ENCODE measurements around the gene YIPF3.
"Not testable (repeated sequence)": the region's sequence is repeated elsewhere in the genome, so short reads cannot be mapped to it uniquely, and the experiment has no call there.

Gene YIPF3

DNA sequence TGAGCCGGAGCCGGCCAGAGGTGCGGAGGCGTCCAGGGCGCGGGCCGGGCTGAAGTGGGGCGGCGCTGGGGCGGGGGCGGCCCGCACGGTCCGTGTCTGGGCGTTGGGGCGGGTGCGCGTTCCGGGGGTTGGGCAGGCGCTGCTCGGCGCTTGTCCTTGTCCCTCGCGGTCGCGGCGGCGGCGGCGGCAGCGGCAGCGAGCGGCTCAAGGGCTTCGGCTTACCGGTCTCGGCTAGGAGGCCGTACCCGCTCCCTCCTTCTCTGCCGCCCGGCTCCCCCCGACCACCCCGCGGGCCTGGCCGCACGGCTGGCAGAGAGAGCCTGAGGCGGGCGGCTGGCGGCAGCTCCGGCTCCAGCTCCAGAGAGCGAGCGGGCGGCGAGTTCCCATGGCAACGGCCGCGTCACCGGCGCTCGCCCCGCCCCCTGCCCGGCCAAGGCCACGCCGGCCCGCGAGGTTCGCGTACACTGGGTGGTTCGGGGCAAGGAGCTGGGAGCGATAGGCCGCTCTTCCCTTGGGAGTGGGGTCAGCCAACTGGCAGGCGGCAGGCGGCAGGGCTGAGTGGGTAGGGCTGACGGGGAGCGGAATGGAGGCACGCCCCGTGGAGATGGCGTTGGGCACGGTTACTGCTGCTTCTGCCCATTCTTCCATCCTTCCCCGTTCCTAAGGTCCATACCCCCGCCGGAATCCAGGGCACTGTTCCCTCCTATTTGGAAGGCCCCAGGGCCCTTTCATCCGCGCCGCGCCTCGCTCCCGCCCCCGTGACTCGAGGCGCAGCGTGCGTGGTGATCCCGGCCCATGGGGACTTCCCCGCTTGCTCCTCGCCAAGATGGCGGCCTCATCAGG, 6.5 kb downstream of the YIPF3 start, which contains the start of gene LRRC73:
TSS of gene LRRC73 (minus strand) at position 363 of the 843 bp plus-strand sequence. CDS start 561 bp downstream, outside the sequence.
- peak in 1 of 2 experiments; percentile 21 for DNase-seq (ENCODE audit: low read depth in 2 of 2)

DNA sequence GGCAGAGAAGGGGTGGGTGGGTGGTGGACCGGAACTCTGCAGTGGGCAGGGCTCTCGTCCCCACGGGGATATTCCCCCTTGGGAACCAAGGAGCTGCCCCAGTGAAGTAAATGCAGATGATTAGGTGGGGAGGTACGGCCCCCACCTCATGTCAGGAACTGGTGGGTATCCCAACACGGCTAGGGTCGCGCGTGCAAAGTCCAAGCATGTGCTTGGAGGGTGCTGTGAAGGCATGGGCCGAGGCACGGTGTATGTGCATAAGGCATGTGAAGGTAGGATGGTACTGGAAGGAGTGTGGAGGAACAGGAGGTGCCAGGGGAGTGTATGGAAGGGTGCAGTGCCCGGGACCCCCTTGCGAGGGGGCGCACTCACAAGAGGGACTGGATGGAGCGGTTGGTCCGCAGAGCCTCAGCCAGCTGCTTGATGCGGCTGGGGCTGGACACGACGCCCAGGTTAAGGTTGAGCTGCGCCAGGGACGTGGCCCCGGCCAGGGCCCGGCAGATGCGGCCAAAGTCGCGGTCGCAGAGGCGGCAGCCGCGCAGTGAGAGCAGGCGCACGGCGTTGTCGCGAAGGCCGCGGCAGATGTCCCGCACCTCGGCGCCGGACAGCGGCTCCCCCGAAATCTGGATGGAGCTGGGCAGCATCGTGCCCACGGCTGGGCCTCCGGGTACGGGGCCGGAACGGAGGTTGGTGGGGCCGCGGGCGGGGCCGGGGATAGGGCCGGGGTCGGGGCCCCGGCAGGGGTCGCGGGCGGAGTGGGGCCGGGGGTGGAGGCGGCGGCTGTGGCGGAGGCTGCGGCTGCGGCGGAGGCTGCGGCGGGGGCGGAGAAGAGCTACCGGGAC, 7.4 kb downstream of the YIPF3 start:
- DNase-seq (ENCODE audit: low read depth in 2 of 2), result no peak

- no peak for DNase-seq (ENCODE audit: low read depth in 2 of 2)
Observed at GRCh38 chr6:43508481-43509141, 8.1 kb downstream of the YIPF3 start.

- DNase-seq (ENCODE audit: low read depth in 2 of 2), result no peak
Observed at GRCh38 chr6:43506667-43507471, 9.9 kb downstream of the YIPF3 start.

- no peak for DNase-seq (ENCODE audit: low read depth in 2 of 2)
Observed at GRCh38 chr6:43506171-43506570, 10.6 kb downstream of the YIPF3 start.

- no peak for DNase-seq (ENCODE audit: low read depth in 2 of 2)
Observed at GRCh38 chr6:43505718-43506117, 11.0 kb downstream of the YIPF3 start.

- no peak for DNase-seq (ENCODE audit: low read depth in 2 of 2)
Observed at GRCh38 chr6:43504756-43505593, 11.8 kb downstream of the YIPF3 start.

GRCh38 chr6:43503443-43503842, 13.3 kb downstream of the YIPF3 start:
- no peak for DNase-seq (ENCODE audit: low read depth in 2 of 2)

DNA sequence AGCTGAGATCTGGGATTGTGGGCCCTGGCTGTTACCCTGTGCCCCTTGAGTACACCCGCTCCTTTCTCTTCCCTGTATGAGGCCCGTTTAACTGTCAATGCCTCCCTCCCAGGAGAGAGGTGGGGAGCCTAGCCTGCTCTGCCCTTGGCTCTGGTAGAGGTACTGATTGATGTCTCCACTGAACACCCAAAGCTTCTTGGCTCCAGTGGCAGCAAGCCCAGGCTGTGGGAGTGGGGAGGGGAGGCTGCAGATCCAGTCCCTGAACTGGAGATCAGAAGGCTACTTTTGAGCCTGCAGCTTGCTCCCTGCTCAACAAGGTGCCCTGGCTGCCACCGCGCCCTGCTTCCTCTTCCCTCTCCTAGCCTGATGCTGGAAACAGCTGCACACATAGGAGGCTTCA, 14.1 kb downstream of the YIPF3 start:
- no peak for DNase-seq (ENCODE audit: low read depth in 2 of 2)

DNA sequence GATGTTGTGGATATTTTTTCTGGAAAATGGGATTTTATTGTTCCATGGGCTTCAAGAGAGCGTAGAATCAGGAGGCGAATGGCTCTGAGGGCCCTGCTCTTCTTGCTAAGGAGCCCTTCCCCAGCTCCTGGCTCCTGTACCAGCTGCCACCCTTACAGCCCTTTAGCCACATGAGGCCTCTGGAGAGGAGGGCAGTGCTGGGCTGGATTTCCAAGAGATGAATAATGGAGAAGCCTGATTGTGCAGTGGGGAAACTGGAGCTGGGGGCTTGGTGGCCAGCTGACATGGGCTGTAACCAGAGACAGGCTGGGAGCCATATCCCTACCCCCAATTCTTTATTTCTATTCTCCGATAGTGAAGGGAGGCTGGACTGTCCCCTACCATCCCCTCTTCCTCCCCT, 15.8 kb downstream of the YIPF3 start:
- no peak for DNase-seq (ENCODE audit: low read depth in 2 of 2)

DNA sequence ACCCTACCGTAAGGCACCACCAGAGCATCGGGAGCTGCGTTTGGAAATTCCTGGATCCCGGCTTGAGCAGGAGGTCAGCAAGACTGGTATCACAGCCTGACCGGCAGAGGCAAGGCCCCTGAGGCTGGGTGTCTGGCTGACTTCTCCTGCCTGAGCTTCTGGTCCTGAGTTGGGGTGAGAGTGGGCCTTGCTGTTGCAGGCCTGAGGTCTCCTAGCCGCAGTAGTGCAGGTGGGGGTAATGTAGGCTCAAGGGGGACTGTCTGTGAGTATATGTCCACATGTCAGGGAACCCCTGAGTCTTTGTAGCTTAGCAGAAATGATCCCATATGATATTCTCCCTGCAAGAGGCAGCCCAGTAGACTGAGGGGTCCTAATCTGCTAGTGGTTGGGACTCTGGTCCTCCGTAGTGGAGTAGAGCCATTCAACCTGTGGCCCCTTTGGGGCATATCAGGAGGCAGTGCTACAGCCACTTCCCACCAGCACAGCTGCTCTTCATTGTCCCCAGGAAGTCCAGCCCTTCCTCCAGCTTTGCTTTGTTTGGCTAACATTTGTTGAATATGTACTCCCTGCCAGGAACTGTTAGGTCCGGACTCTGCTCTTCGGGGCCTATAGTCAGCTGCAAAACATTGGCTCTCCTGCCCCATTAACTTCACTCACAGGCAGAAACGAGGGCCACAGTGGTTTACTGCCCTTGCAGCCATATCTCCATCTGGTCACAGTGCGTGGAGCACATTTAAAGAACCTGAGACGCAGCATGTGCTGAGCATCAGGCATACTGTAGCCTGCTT, 17.5 kb downstream of the YIPF3 start:
- no peak for DNase-seq (ENCODE audit: low read depth in 2 of 2)

DNA sequence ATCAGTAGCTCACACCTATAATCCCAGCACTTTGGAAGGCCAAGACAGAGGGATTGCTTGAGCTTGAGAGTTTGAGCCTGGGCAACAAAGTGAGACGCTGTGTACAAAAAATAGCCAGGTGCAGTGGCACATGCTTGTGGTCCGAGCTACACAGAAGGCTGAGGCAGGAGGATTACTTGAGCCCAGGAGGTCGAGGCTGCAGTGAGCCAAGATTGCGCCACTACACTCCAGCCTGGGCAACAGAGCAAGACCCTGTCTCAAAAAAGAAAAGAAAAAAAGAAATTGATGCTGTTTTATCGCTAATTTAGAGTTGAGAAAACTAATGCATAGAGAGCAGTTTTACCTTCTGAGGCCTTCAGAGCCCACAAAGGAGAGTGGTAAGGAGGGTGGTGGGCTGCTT, 18.4 kb downstream of the YIPF3 start:
- not testable (repeated sequence) for DNase-seq (ENCODE audit: low read depth in 2 of 2)

DNA sequence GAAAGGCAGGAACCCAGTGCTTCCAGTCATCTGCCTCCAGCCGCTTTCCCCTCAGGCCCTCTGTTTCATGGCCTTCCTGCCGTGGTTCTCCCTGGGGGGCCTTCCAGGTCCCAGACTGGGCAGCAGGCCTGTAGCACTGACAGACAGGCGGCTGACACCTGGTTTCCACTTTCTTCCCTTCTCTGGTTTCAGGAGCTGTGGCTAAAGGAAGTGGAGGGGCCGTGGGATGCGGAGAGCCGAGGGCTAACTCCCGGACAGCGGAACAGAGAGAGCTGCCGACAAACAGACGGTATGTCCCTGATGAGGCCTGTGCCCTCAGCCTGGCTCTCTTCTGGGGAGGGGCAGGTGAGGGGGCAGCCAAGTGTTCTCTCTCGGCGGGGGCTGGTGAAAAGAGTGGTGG, 19.0 kb downstream of the YIPF3 start:
- no peak for DNase-seq (ENCODE audit: low read depth in 2 of 2)

DNA sequence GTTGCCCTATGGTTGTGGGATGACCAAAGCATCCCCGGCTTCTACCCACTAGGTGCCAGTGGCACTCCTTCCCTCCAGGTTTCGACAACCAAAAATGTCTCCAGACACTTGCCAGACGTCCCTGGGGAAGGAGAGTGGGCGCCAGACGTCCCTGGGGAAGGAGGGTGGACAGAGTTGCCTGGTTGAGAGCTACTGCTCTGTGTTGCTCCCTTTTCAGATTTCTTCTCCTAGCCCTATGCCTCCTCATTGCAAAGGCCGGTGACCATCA, 19.7 kb downstream of the YIPF3 start:
- no peak for DNase-seq (ENCODE audit: low read depth in 2 of 2)

- DNase-seq (ENCODE audit: low read depth in 2 of 2), result no peak
Observed at GRCh38 chr6:43496370-43497128, 20.2 kb downstream of the YIPF3 start.

DNA sequence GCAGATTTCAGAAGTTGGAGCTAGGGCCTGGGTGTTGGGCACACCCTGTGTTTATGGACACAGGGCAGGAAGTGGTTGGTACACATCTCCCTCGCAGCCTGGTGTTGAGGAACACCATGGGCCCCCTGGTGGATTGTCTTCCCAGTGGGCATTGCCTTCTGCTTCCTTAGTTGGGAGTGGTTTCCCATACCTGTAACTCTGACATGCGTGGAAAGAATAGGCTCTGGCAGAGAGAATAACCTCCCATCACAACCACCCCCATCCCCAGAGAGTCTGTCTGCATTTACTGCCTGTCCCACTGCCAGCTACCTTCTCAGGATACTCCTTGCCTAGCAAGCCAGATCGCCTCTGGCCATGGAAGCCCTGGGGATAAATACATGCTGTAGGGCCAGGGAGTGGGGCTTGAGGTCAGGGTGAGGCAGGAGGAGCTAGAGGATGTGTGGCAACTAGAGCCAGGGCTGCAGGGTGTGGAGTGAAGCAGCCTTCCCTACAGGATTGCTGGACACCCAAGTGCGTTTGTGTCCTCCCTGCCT, 21.3 kb downstream of the YIPF3 start:
- DNase-seq (ENCODE audit: low read depth in 2 of 2), result no peak

DNA sequence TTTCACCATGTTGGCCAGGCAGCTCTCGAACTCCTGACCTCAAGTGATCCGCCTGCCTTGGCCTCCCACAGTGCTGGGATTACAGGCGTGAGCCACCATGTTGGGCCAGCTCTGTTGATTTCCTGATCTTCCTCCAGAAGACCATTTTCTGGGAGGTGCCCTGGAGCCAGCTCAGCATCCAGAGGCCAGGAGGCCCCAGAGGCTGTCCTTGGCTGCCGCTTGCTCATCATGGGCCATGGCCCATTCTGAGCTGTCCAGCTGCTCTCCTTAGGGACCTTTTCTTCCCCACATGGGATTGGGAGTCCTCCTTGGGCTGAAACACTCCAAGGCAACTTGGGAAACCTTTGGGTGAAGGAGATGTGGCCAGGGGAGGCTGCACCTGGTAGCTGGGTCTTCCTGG, 22.0 kb downstream of the YIPF3 start:
- DNase-seq (ENCODE audit: low read depth in 2 of 2), result no peak

- DNase-seq (ENCODE audit: low read depth in 2 of 2), result no peak
Observed at GRCh38 chr6:43494321-43494720, 22.4 kb downstream of the YIPF3 start.

GRCh38 chr6:43493833-43494232, 22.9 kb downstream of the YIPF3 start:
- no peak for DNase-seq (ENCODE audit: low read depth in 2 of 2)
